MV-4-11 (cell line): ENCODE measurements around the gene KLHL7.
A peak's percentile ranks its signal among the peaks of the same experiment; 100 is the strongest.

Experiments used
- DNase-seq: peaks from one replicate; lab custom pipeline; 2025; lab: John Stamatoyannopoulos, UW

KLHL7 gene

GRCh38 chr7:23218196-23218595 lies 112.6 kb downstream of the KLHL7 start:
- DNase-seq: no peak

- no peak for DNase-seq
Observed at GRCh38 chr7:23220690-23221305, 115.2 kb downstream of the KLHL7 start.

- no peak for DNase-seq
Observed at GRCh38 chr7:23222439-23223030, 117.0 kb downstream of the KLHL7 start.

- DNase-seq: peak; percentile 23
Observed at GRCh38 chr7:23224364-23224763, 118.8 kb downstream of the KLHL7 start.

DNA sequence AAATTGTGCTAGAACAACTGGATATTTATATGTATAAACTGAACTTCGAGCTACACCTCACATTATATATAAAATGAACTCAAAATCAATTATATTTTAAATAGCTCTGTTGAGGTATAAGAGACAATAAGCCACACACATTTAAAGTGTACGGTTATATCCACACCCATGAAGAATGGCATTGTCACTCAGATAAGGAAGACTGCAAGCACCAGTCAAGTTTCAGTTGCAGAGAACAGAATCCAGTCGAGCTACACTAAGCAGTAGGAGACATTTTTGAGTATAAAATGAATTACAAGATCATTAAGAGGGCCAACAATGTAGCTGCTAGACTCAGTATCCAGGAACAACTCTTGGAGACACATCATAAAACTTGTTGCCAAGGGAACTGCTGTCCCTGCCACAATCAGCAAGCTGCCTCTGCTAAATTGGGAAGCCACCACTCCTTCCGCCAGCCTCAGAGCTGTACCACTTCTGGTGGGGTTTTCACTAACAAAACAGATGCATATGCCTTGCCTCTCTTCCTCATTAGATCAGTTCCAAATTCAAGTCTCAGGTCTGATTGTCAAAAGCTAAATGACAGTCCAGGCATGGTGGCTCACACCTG lies 121.4 kb downstream of the KLHL7 start:
- peak; percentile 22 for DNase-seq
